SU-DHL-6 (cell line): ENCODE measurements around the gene AP3D1.

Experiments used
- H2AFZ ChIP-seq: fragments of 200-600 bp; sonication (generic); 2 replicates; pipeline ENCODE4 v1.6.1; 2014; ENCODE audit warnings: low read depth, mild to moderate bottlenecking, moderate library complexity, mixed read lengths, antibody characterized with exemption, low read length; ENCODE audit not compliant: severe bottlenecking
- H3F3A ChIP-seq: fragments of 200-600 bp; shearing (Covaris generic); 2 replicates; pipeline ENCODE4 v1.6.0; 2016; ENCODE audit warnings: antibody characterized with exemption, mild to moderate bottlenecking; ENCODE audit not compliant: insufficient read depth
- H3K27ac ChIP-seq: fragments of 200-600 bp; sonication (generic); 2 replicates; pipeline ENCODE4 v1.5.1; 2016; ENCODE audit warnings: low read depth, mild to moderate bottlenecking, low read length, moderate library complexity, mixed read lengths
- H3K27me3 ChIP-seq: fragments of 200-600 bp; sonication (generic), shearing (Covaris generic); 2 replicates; pipeline ENCODE4 v1.6.0; 2014; ENCODE audit warnings: mild to moderate bottlenecking, low read length
- H3K36me3 ChIP-seq: fragments of 200-600 bp; sonication (generic); 2 replicates; pipeline ENCODE4 v1.6.1; 2014; ENCODE audit warnings: mild to moderate bottlenecking, low read length, mixed read lengths
- H3K4me2 ChIP-seq: fragments of 300-600, 200-600 bp; shearing (Covaris generic), sonication (generic); 2 replicates; pipeline ENCODE4 v1.6.0; 2014; ENCODE audit warnings: low read length, low read depth, mild to moderate bottlenecking; ENCODE audit not compliant: poor library complexity, severe bottlenecking
- H3K4me3 ChIP-seq: fragments of 200-600 bp; sonication (generic); 2 replicates; pipeline ENCODE4 v1.5.1; 2014; ENCODE audit warnings: antibody characterized with exemption, low read length, mild to moderate bottlenecking, mixed read lengths; ENCODE audit not compliant: insufficient read depth, poor library complexity, severe bottlenecking
- H3K79me2 ChIP-seq: fragments of 200-600 bp; sonication (generic); 2 replicates; pipeline ENCODE4 v1.6.1; 2014; ENCODE audit warnings: mild to moderate bottlenecking, low read length, moderate library complexity; ENCODE audit not compliant: insufficient read depth
- H3K9ac ChIP-seq: fragments of 200-600 bp; sonication (generic); 2 replicates; pipeline ENCODE4 v1.7.0; 2014; ENCODE audit warnings: mild to moderate bottlenecking, low read length
- H3K9me2 ChIP-seq: fragments of 200-600 bp; sonication (generic); replicated peaks from 2 replicates; pipeline ENCODE4 v1.6.1; 2014; ENCODE audit warnings: low read length; ENCODE audit not compliant: insufficient read depth
- H3K9me3 ChIP-seq: fragments of 200-600 bp; sonication (generic); 2 replicates; pipeline ENCODE4 v1.6.1; 2014; ENCODE audit warnings: low read length, mixed read lengths; ENCODE audit not compliant: insufficient read depth
- H4K20me1 ChIP-seq: fragments of 200-600 bp; sonication (generic); 2 replicates; pipeline ENCODE4 v1.6.1; 2014; ENCODE audit warnings: low read depth, mild to moderate bottlenecking, antibody characterized with exemption, low read length, moderate library complexity, mixed read lengths
- EZH2phosphoT487 ChIP-seq: fragments of 200-600 bp; sonication (generic), shearing (Covaris generic); conservative IDR thresholded peaks from 2 replicates; pipeline ENCODE4 v1.6.1; 2018; ENCODE audit warnings: mild to moderate bottlenecking, antibody characterized with exemption, low read length, moderate library complexity, mixed read lengths
- TF ChIP-seq, protein P1 (sequence below): fragments of 200-600 bp; sonication (generic); IDR thresholded peaks from one replicate; pipeline ENCODE4 v1.5.1; 2017; ENCODE audit warnings: antibody characterized with exemption, mild to moderate bottlenecking, low read length, moderate library complexity; ENCODE audit not compliant: insufficient read depth, poor library complexity, severe bottlenecking

The AP3D1 gene

DNA sequence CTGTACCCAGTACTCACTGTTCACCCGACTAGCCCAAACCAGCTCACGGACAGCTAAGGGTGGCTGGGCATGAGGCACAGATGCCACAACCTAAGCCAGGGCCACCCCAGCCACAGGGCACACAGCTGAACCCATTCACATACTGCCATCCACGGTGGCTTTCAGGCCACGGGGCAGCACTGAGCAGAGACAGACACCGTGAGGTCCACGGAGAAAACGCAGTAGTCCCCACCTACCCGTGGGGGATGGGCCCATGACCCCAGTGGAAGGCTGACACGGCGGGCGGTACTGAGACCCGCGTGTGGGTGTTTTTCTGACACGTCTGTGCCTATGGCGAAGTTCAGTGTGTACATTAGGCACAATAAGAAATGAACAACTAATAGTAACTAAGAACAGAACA, 29.1 kb downstream of the AP3D1 start:
- no peaks in the 10 kb centered on the region for H3F3A ChIP-seq
- no peaks in the 10 kb centered on the region for H3K79me2 ChIP-seq
- H3K9me2 ChIP-seq = no peaks in the 10 kb centered on the region
- no peak overlapping the region for H3K4me2 ChIP-seq
- no peak overlapping the region for H3K27ac ChIP-seq
- H4K20me1 ChIP-seq = no peaks in the 10 kb centered on the region
- no peaks in the 10 kb centered on the region for H3K36me3 ChIP-seq
- no peak overlapping the region for H2AFZ ChIP-seq
- H3K27me3 ChIP-seq = no peaks in the 10 kb centered on the region
- H3K9ac ChIP-seq = no peak overlapping the region
- no peak for TF ChIP-seq EZH2phosphoT487
- TF ChIP-seq, protein P1, sequence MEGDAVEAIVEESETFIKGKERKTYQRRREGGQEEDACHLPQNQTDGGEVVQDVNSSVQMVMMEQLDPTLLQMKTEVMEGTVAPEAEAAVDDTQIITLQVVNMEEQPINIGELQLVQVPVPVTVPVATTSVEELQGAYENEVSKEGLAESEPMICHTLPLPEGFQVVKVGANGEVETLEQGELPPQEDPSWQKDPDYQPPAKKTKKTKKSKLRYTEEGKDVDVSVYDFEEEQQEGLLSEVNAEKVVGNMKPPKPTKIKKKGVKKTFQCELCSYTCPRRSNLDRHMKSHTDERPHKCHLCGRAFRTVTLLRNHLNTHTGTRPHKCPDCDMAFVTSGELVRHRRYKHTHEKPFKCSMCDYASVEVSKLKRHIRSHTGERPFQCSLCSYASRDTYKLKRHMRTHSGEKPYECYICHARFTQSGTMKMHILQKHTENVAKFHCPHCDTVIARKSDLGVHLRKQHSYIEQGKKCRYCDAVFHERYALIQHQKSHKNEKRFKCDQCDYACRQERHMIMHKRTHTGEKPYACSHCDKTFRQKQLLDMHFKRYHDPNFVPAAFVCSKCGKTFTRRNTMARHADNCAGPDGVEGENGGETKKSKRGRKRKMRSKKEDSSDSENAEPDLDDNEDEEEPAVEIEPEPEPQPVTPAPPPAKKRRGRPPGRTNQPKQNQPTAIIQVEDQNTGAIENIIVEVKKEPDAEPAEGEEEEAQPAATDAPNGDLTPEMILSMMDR = no peak
- H3K4me3 ChIP-seq = no peak overlapping the region
- no peaks in the 10 kb centered on the region for H3K9me3 ChIP-seq

DNA sequence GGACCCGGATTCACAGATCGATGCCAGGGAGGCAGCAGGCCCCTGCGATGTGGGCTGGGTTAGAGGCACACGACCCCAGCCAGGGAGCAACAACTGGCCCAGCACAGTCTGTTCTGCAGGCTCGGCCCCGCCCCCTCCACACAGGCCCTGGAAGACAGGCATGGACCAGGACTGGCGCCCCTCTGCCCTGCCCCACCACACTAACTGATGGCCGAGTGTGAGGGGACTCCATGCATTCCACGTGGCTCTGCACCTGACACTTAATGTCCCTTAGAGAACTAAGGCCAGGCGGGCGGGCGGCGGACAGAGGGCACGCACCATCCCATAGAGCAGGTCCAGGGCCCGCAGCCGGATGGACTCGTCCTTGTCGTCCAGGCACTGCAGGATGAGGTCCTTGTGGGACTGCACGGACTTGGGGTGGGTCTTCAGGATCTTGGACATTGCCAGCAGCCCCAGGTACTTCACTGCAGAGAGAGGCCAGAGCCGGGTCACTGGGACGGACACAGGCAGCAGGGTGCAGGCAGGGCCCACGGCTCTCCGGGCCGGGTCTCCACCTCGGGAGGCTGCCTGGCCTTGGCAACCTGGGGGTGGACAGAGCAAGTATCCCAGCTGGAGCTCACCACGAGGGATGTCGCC, 29.8 kb downstream of the AP3D1 start:
- Histone ChIP-seq H4K20me1 (no peaks in the 10 kb centered on the region), H3K9me3 (no peaks in the 10 kb centered on the region)

DNA sequence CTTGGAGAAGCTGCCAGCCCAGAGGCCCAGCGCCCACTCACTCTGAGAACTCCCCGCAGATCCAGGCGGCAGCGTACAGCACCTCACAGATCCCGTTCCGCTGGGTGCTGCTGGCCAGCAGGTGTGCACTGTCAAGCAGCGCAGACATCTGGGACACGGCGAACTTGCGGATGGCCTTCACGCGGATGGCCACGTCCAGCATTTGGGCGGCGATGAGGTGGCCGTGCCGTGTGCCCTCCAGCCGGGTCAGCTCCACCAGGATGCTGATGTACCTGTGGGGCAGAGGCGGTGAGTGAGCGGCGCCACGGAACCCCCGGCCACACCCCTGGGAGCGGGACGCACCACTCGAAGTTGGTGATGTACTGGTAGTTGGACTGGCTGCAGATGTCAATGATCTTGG, 30.5 kb downstream of the AP3D1 start:
- H4K20me1 ChIP-seq = no peaks in the 10 kb centered on the region
- no peaks in the 10 kb centered on the region for H3K79me2 ChIP-seq
- no peak overlapping the region for H2AFZ ChIP-seq
- H3K9me3 ChIP-seq = no peaks in the 10 kb centered on the region
- H3K27me3 ChIP-seq = no peaks in the 10 kb centered on the region
- no peaks in the 10 kb centered on the region for H3K36me3 ChIP-seq
- H3K9ac ChIP-seq = no peak overlapping the region
- H3K4me3 ChIP-seq = no peak overlapping the region
- H3F3A ChIP-seq = no peaks in the 10 kb centered on the region
- no peak overlapping the region for H3K27ac ChIP-seq
- no peaks in the 10 kb centered on the region for H3K9me2 ChIP-seq
- H3K4me2 ChIP-seq = no peak overlapping the region
- no peak for TF ChIP-seq EZH2phosphoT487
- TF ChIP-seq, protein P1 = no peak

More for the DNA sequence above, 29.8 kb downstream of the AP3D1 start:
- no peak overlapping the region for H3K4me3 ChIP-seq
- no peaks in the 10 kb centered on the region for H3K27me3 ChIP-seq
- no peaks in the 10 kb centered on the region for H3F3A ChIP-seq
- no peak overlapping the region for H3K27ac ChIP-seq
- no peak overlapping the region for H3K4me2 ChIP-seq
- no peak overlapping the region for H2AFZ ChIP-seq
- TF ChIP-seq EZH2phosphoT487 = no peak
- TF ChIP-seq, protein P1 = no peak
- no peaks in the 10 kb centered on the region for H3K79me2 ChIP-seq
- H3K9me2 ChIP-seq = no peaks in the 10 kb centered on the region
- no peak overlapping the region for H3K9ac ChIP-seq
- no peaks in the 10 kb centered on the region for H3K36me3 ChIP-seq
